Camera-type eye (tissue), 1 donor: ENCODE results near the gene MAGEL2. TPM values are rescaled to one million over a fixed set of nuclear protein-coding genes. Genes with fewer than 3 reads are reported as not detected.

Experiments
- total RNA-seq: library from RNA; depleted of rRNA; stranded (reverse); fragments of >200 nt; gene quantifications from one replicate; pipeline ENCODE4 v1.2.3, GENCODE V29; 2014

The MAGEL2 gene
- total RNA-seq, result 6.7 TPM

GRCh38 chr15:23647421-23648370 is at the start of gene MAGEL2:
Gene MAGEL2, minus strand, starts transcription at chr15:23647867. Its CDS starts 125 bp downstream, at chr15:23647742.

GRCh38 chr15:23687143-23687470 is 39.4 kb upstream of the MAGEL2 start, which contains the start of gene NDN:
Gene NDN, minus strand, starts transcription at chr15:23687305. Its CDS starts 88 bp downstream, at chr15:23687217.

Other genes with a start within 250 kb of the MAGEL2 start
- not detected for gene GOLGA6L2, start 200.6 kb downstream of the MAGEL2 start, total RNA-seq
- gene MKRN3, start 82.2 kb downstream of the MAGEL2 start, total RNA-seq, result 34.4 TPM
- 145 TPM for gene NDN, start 39.4 kb upstream of the MAGEL2 start, total RNA-seq